Activated CD8-positive, alpha-beta memory T cell treated with anti-CD3 and anti-CD28 coated beads, Interleukin-2, amount 10 ng/mL, durations not matched to agents 7 days and 5 days (primary cell): ENCODE results near the gene HSD11B1. TPM values are rescaled to one million over a fixed set of nuclear protein-coding genes. Genes with fewer than 3 reads are reported as not detected.
A peak's percentile ranks its signal among the peaks of the same experiment; 100 is the strongest.

Source experiments
- ATAC-seq: fragments of 150-1000 bp; cut with Tn5 transposase; one replicate; pipeline ENCODE4 v1.10.0; 2021; ENCODE audit warnings: moderate library complexity
- CTCF ChIA-PET: fragments of 350-600 bp; sonication (Branson Sonifier 250); formaldehyde crosslinking; loops from one replicate; lab custom pipeline; 2021; ENCODE audit warnings: antibody characterized with exemption; lab: Charles Lee
- DNase-seq: peaks from one replicate; pipeline ENCODE4 v3.0.0-alpha.2; 2020
- H3K27ac Mint-ChIP-seq: one replicate; pipeline ENCODE4 v1.8.0; 2021; ENCODE audit warnings: mild to moderate bottlenecking, mixed read lengths
- H3K27me3 Mint-ChIP-seq: one replicate; pipeline ENCODE4 v1.8.0; 2021; ENCODE audit warnings: mixed read lengths
- H3K36me3 Mint-ChIP-seq: one replicate; pipeline ENCODE4 v1.8.0; 2021; ENCODE audit warnings: mild to moderate bottlenecking, mixed read lengths
- H3K4me1 Mint-ChIP-seq: one replicate; pipeline ENCODE4 v1.8.0; 2021; ENCODE audit warnings: mixed read lengths
- H3K4me3 Mint-ChIP-seq: one replicate; pipeline ENCODE4 v1.8.0; 2021; ENCODE audit warnings: mild to moderate bottlenecking, moderate library complexity, mixed read lengths
- H3K9me3 Mint-ChIP-seq: one replicate; pipeline ENCODE4 v1.8.0; 2022; ENCODE audit warnings: low read depth, mixed read lengths
- total RNA-seq, 2 experiments: library from RNA; stranded (reverse); gene quantifications; one replicate each; pipeline ENCODE4 v1.2.3, GENCODE V29; 2021

Gene HSD11B1
- total RNA-seq, result under 1 TPM in 1 of 2 experiments, not detected in 1; 0.91 TPM

GRCh38 chr1:209704584-209704983 is at the start of gene HSD11B1:
Gene HSD11B1, plus strand, starts transcription at chr1:209704846. Its CDS starts 97 bp downstream, at chr1:209704943.
- ATAC-seq (no peak), DNase-seq (no peak)
- H3K4me3 Mint-ChIP-seq, result no peak within 1 kb of the TSS
- H3K27me3 Mint-ChIP-seq, result peaks cover 2% of the 10 kb centered on the region
- no peak within 1 kb of the TSS for H3K27ac Mint-ChIP-seq
- H3K9me3 Mint-ChIP-seq, result no peaks in the 10 kb centered on the region
- H3K36me3 Mint-ChIP-seq, result no peaks in the 10 kb centered on the region
- CTCF ChIA-PET, result interaction anchor here (1.0 kb wide), 1 partner anchor 128 kb away, joined by 4 read pairs; no protein-coding TSS in a partner anchor
- H3K4me1 Mint-ChIP-seq, result peaks cover 9% of the 10 kb centered on the region

- Mint-ChIP-seq H3K9me3 (no peaks in the 10 kb centered on the region), H3K27me3 (no peaks in the 10 kb centered on the region), H3K4me3 (no peak overlapping the region), H3K4me1 (peaks cover 29% of the 10 kb centered on the region), H3K27ac (no peak overlapping the region), H3K36me3 (no peaks in the 10 kb centered on the region)
- ATAC-seq (no peak), DNase-seq (no peak)
- CTCF ChIA-PET, result interaction anchor here (1.0 to 1.2 kb wide), 2 partner anchors 13 to 19 kb away, joined by 3 read pairs; no protein-coding TSS in a partner anchor
Measured at GRCh38 chr1:209655411-209656231, 49.0 kb upstream of the HSD11B1 start.

GRCh38 chr1:209657140-209657879 is 47.3 kb upstream of the HSD11B1 start:
- Mint-ChIP-seq H3K27ac (no peak overlapping the region), H3K27me3 (no peaks in the 10 kb centered on the region), H3K4me1 (peaks cover 19% of the 10 kb centered on the region), H3K36me3 (no peaks in the 10 kb centered on the region), H3K4me3 (no peak overlapping the region), H3K9me3 (no peaks in the 10 kb centered on the region)
- DNase-seq, result no peak
- CTCF ChIA-PET, result interaction anchor here (0.9 kb wide), 1 partner anchor 92 kb away, joined by 3 read pairs; no protein-coding TSS in a partner anchor
- peak; percentile 38 for ATAC-seq

- H3K4me1 Mint-ChIP-seq, result peaks cover 18% of the 10 kb centered on the region
- CTCF ChIA-PET, result no interaction called here
- no peaks in the 10 kb centered on the region for H3K27me3 Mint-ChIP-seq
- ATAC-seq (no peak), DNase-seq (no peak)
- H3K9me3 Mint-ChIP-seq, result no peaks in the 10 kb centered on the region
- no peak overlapping the region for H3K27ac Mint-ChIP-seq
- no peak overlapping the region for H3K4me3 Mint-ChIP-seq
- no peaks in the 10 kb centered on the region for H3K36me3 Mint-ChIP-seq
Measured at GRCh38 chr1:209657918-209658317, 46.7 kb upstream of the HSD11B1 start.

- H3K4me1 Mint-ChIP-seq, result peaks cover 18% of the 10 kb centered on the region
- H3K27me3 Mint-ChIP-seq, result no peaks in the 10 kb centered on the region
- no peak for DNase-seq
- no peak overlapping the region for H3K27ac Mint-ChIP-seq
- peak; percentile 86 for ATAC-seq
- no peak overlapping the region for H3K4me3 Mint-ChIP-seq
- H3K9me3 Mint-ChIP-seq, result no peaks in the 10 kb centered on the region
- no peaks in the 10 kb centered on the region for H3K36me3 Mint-ChIP-seq
- CTCF ChIA-PET, result interaction anchor here (1.0 to 1.9 kb wide), 2 partner anchors 13 to 14 kb away, joined by 3 to 5 read pairs; no protein-coding TSS in a partner anchor
Measured at GRCh38 chr1:209659909-209660308, 44.7 kb upstream of the HSD11B1 start.

GRCh38 chr1:209661071-209661470 is 43.6 kb upstream of the HSD11B1 start:
- Mint-ChIP-seq H3K27me3 (no peaks in the 10 kb centered on the region), H3K4me1 (peaks cover 18% of the 10 kb centered on the region), H3K9me3 (no peaks in the 10 kb centered on the region), H3K4me3 (no peak overlapping the region), H3K36me3 (no peaks in the 10 kb centered on the region), H3K27ac (no peak overlapping the region)
- DNase-seq, result no peak
- CTCF ChIA-PET, result interaction anchor here (1.9 kb wide), 1 partner anchor 12 kb away, joined by 5 read pairs; no protein-coding TSS in a partner anchor
- ATAC-seq, result no peak

GRCh38 chr1:209662879-209663327 is 41.7 kb upstream of the HSD11B1 start:
- Mint-ChIP-seq H3K4me3 (no peak overlapping the region), H3K36me3 (no peaks in the 10 kb centered on the region), H3K4me1 (peaks cover 14% of the 10 kb centered on the region), H3K27ac (no peak overlapping the region), H3K9me3 (no peaks in the 10 kb centered on the region), H3K27me3 (no peaks in the 10 kb centered on the region)
- no peak for ATAC-seq
- no peak for DNase-seq
- CTCF ChIA-PET, result interaction anchor here (1.1 kb wide), 1 partner anchor 21 kb away, joined by 3 read pairs; no protein-coding TSS in a partner anchor

- peaks cover 12% of the 10 kb centered on the region for H3K4me1 Mint-ChIP-seq
- no peak for ATAC-seq
- H3K9me3 Mint-ChIP-seq, result peaks cover 4% of the 10 kb centered on the region
- no peak for DNase-seq
- peaks cover 3% of the 10 kb centered on the region for H3K36me3 Mint-ChIP-seq
- H3K27me3 Mint-ChIP-seq, result no peaks in the 10 kb centered on the region
- CTCF ChIA-PET, result interaction anchor here (1.1 kb wide), 1 partner anchor 88 kb away, joined by 3 read pairs; the partner anchor contains the start of gene TRAF3IP3
- H3K27ac Mint-ChIP-seq, result no peak overlapping the region
- H3K4me3 Mint-ChIP-seq, result no peak overlapping the region
Measured at GRCh38 chr1:209667103-209667502, 37.5 kb upstream of the HSD11B1 start.

- H3K4me3 Mint-ChIP-seq, result no peak overlapping the region
- peaks cover 3% of the 10 kb centered on the region for H3K36me3 Mint-ChIP-seq
- CTCF ChIA-PET, result no interaction called here
- H3K27ac Mint-ChIP-seq, result no peak overlapping the region
- H3K9me3 Mint-ChIP-seq, result peaks cover 4% of the 10 kb centered on the region
- DNase-seq (no peak), ATAC-seq (no peak)
- H3K4me1 Mint-ChIP-seq, result peaks cover 15% of the 10 kb centered on the region
- H3K27me3 Mint-ChIP-seq, result no peaks in the 10 kb centered on the region
Measured at GRCh38 chr1:209667708-209668107, 36.9 kb upstream of the HSD11B1 start.

- no peak overlapping the region for H3K4me3 Mint-ChIP-seq
- H3K9me3 Mint-ChIP-seq, result peaks cover 4% of the 10 kb centered on the region
- peaks cover 42% of the 10 kb centered on the region for H3K4me1 Mint-ChIP-seq
- no peak for DNase-seq
- H3K27ac Mint-ChIP-seq, result no peak overlapping the region
- peaks cover 15% of the 10 kb centered on the region for H3K27me3 Mint-ChIP-seq
- CTCF ChIA-PET, result interaction anchor here (0.6 kb wide), 1 partner anchor 32 kb away, joined by 7 read pairs; no protein-coding TSS in a partner anchor
- H3K36me3 Mint-ChIP-seq, result peaks cover 7% of the 10 kb centered on the region
- no peak for ATAC-seq
Measured at GRCh38 chr1:209670441-209671082, 34.1 kb upstream of the HSD11B1 start.

- Mint-ChIP-seq H3K9me3 (peaks cover 4% of the 10 kb centered on the region), H3K4me3 (peak overlapping the region; percentile 2), H3K27ac (peak overlapping the region; percentile 70), H3K27me3 (peaks cover 38% of the 10 kb centered on the region), H3K36me3 (peaks cover 14% of the 10 kb centered on the region), H3K4me1 (peaks cover 49% of the 10 kb centered on the region)
- ATAC-seq (peak; percentile 85), DNase-seq (peak; percentile 77)
- CTCF ChIA-PET, result interaction anchor here (0.9 to 3.0 kb wide), 11 partner anchors 12 to 155 kb away, joined by 3 to 7 read pairs (median 4); partner anchors contain the start of gene UTP25
Measured at GRCh38 chr1:209672705-209673630, 31.7 kb upstream of the HSD11B1 start.
